ENCODE data around the gene BEND7. TPM values are rescaled to one million over a fixed set of nuclear protein-coding genes. Genes with fewer than 3 reads are reported as not detected.

The BEND7 gene
- total and polyA plus RNA-seq, 2 of the 4 experiments (the other 2 are of a cell fraction), result 2.3 to 3.5 TPM

DNA sequence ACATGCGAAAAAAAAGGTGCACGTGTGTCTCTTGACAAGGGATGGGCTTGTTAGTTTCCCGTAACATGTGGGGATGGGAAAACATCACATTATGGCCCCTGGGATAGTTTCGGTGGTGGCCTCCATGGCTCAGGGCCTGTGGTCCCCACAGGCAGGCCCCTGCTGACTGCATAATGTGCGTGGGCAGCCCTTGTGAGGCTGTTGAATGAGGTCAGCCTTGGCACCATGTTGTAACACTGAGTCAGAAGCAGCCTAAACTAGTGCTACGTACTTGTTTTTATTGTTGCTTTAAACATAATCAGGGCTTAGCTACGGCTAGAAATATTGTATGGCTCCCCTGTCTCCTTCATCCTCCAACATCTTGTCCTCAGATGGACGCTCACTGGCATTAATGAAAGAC lies 80.6 kb downstream of the BEND7 start:
- no peak overlapping the region for H4K8ac ChIP-seq (ENCODE audit: low read depth in 2 of 2, low read length in 2 of 2)
- no peak overlapping the region for H3K23ac ChIP-seq (ENCODE audit: low read depth, low read length)
- no peak for ATAC-seq (ENCODE audit: low read depth)
- DNase-seq, result peak; percentile 74
- peaks cover 4% of the 10 kb centered on the region for H3K36me3 ChIP-seq (ENCODE audit: control insufficient read depth, insufficient read depth, low read length)
- no peak overlapping the region for H3K56ac ChIP-seq (ENCODE audit: extremely low read depth, insufficient read depth, low read length)
- H3K4me2 ChIP-seq (ENCODE audit: low read depth, low read length), result no peak overlapping the region
- CTCF ChIA-PET, result no interaction called here
- H3K27ac ChIP-seq (ENCODE audit: insufficient read depth, low read length), result no peak overlapping the region
- H4K91ac ChIP-seq (ENCODE audit: insufficient read depth, low read depth, low read length), result no peak overlapping the region
- POLR2A ChIA-PET (ENCODE audit: unreplicated experiment), result no interaction called here
- no peak overlapping the region for H2AK5ac ChIP-seq (ENCODE audit: low read depth, low read length)
- no peak overlapping the region for H3K4ac ChIP-seq (ENCODE audit: low read depth, low read length)
- H4K20me1 ChIP-seq (ENCODE audit: insufficient read depth, low read length), result no peaks in the 10 kb centered on the region
- no peak overlapping the region for H3K9ac ChIP-seq (ENCODE audit: low read depth, low read length)
- no peaks in the 10 kb centered on the region for H3K27me3 ChIP-seq (ENCODE audit: control insufficient read depth, insufficient read depth, low read length)
- H2BK120ac ChIP-seq (ENCODE audit: low read depth, low read length), result no peak overlapping the region
- H2BK20ac ChIP-seq (ENCODE audit: low read depth, low read length), result no peak overlapping the region
- no peaks in the 10 kb centered on the region for H3K79me1 ChIP-seq (ENCODE audit: low read depth in 1 of 2, low read length in 2 of 2)
- no peak overlapping the region for H2AK9ac ChIP-seq (replicated peaks; ENCODE audit: low read depth, low read length, poor library complexity)
- H3K18ac ChIP-seq (ENCODE audit: low read depth, low read length), result no peak overlapping the region
- no peak overlapping the region for H2AFZ ChIP-seq (replicated peaks; ENCODE audit: low read length, poor library complexity)
- dilution Hi-C loops (cut with HindIII; ENCODE audit: low sequenced_read_pairs, unreplicated experiment) (no loop called here), in situ Hi-C loops (cut with MboI; ENCODE audit: low sequenced_read_pairs) (no loop called here), intact Hi-C loops (cut with micrococcal nuclease) (no loop called here)
- H3K9me1 ChIP-seq (ENCODE audit: insufficient read depth, low read length), result no peaks in the 10 kb centered on the region
- H3K14ac ChIP-seq (replicated peaks; ENCODE audit: low read depth, low read length), result no peak overlapping the region
- no peak overlapping the region for H4K5ac ChIP-seq (ENCODE audit: low read depth, low read length)
- H2BK15ac ChIP-seq (ENCODE audit: low read depth, low read length), result no peak overlapping the region
- TF ChIP-seq FOS (IDR thresholded peaks at IDR 0.05; ENCODE audit: low read depth, low read length) (no peak), MAZ (IDR thresholded peaks at IDR 0.05; ENCODE audit: borderline replicate concordance, low read depth, low read length) (no peak), SMC3 (IDR thresholded peaks at IDR 0.05; ENCODE audit: low read depth, low read length) (no peak), BHLHE40 (IDR thresholded peaks at IDR 0.05; ENCODE audit: low read depth, low read length) (no peak), RAD21 (IDR thresholded peaks at IDR 0.05; ENCODE audit: low read length) (no peak), CEBPB (IDR thresholded peaks at IDR 0.05; ENCODE audit: low read depth, low read length) (no peak), NFE2L2 (IDR thresholded peaks at IDR 0.05; ENCODE audit: low read depth, low read length) (no peak), USF2 (IDR thresholded peaks at IDR 0.05; ENCODE audit: low read depth, low read length) (no peak), CHD1 (IDR thresholded peaks at IDR 0.05; ENCODE audit: low read depth, low read length) (no peak), MXI1 (IDR thresholded peaks at IDR 0.05; ENCODE audit: borderline replicate concordance, low read depth, low read length) (no peak), POLR2A (IDR thresholded peaks at IDR 0.05; ENCODE audit: low read depth, low read length) (no peak), MAFK (IDR thresholded peaks at IDR 0.05; ENCODE audit: low read depth, low read length) (no peak), RCOR1 (IDR thresholded peaks at IDR 0.05; ENCODE audit: insufficient replicate concordance, low read length) (no peak), RFX5 (IDR thresholded peaks at IDR 0.05; ENCODE audit: low read depth, low read length) (no peak)
- TF ChIP-seq, protein P1, sequence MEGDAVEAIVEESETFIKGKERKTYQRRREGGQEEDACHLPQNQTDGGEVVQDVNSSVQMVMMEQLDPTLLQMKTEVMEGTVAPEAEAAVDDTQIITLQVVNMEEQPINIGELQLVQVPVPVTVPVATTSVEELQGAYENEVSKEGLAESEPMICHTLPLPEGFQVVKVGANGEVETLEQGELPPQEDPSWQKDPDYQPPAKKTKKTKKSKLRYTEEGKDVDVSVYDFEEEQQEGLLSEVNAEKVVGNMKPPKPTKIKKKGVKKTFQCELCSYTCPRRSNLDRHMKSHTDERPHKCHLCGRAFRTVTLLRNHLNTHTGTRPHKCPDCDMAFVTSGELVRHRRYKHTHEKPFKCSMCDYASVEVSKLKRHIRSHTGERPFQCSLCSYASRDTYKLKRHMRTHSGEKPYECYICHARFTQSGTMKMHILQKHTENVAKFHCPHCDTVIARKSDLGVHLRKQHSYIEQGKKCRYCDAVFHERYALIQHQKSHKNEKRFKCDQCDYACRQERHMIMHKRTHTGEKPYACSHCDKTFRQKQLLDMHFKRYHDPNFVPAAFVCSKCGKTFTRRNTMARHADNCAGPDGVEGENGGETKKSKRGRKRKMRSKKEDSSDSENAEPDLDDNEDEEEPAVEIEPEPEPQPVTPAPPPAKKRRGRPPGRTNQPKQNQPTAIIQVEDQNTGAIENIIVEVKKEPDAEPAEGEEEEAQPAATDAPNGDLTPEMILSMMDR (conservative IDR thresholded peaks at IDR 0.05; ENCODE audit: low read depth, low read length), result no peak
- TF ChIP-seq, protein P2, sequence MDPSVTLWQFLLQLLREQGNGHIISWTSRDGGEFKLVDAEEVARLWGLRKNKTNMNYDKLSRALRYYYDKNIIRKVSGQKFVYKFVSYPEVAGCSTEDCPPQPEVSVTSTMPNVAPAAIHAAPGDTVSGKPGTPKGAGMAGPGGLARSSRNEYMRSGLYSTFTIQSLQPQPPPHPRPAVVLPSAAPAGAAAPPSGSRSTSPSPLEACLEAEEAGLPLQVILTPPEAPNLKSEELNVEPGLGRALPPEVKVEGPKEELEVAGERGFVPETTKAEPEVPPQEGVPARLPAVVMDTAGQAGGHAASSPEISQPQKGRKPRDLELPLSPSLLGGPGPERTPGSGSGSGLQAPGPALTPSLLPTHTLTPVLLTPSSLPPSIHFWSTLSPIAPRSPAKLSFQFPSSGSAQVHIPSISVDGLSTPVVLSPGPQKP (IDR thresholded peaks at IDR 0.05; ENCODE audit: borderline replicate concordance, low read depth, low read length), result no peak
- BruUV-seq (replicated peaks), result no TSS peak
- no CpG with 5 or more reads among the region's 8 CpGs for WGBS, 2 experiments (ENCODE audit: extremely low coverage in 2 of 2, insufficient read length in 1 of 2)
- no peaks in the 10 kb centered on the region for H3K9me3 ChIP-seq (ENCODE audit: control insufficient read depth, insufficient read depth, low read length)
- H3K4me3 ChIP-seq (ENCODE audit: insufficient read depth, low read depth, low read length), result no peak overlapping the region
- no peaks in the 10 kb centered on the region for H3K4me1 ChIP-seq (ENCODE audit: control insufficient read depth, insufficient read depth, low read length)
- H2BK5ac ChIP-seq (ENCODE audit: low read depth, low read length, poor library complexity, severe bottlenecking), result no peak overlapping the region

Data from IMR-90 (cell line).